H1 (cell line): ENCODE data around the gene NRP2. TPM values are rescaled to one million over a fixed set of nuclear protein-coding genes. Genes with fewer than 3 reads are reported as not detected.

Source experiments
- CTCF ChIA-PET: fragments of 300-600 bp; sonication (Branson Sonifier 250); formaldehyde crosslinking; loops from one replicate; lab custom pipeline; 2021; ENCODE audit not compliant: partially characterized antibody; lab: Charles Lee
- POLR2A ChIA-PET: fragments of 300-600 bp; sonication (Branson Sonifier 250); formaldehyde crosslinking; loops from one replicate; lab custom pipeline; 2021; ENCODE audit warnings: inconsistent platforms; ENCODE audit not compliant: partially characterized antibody; lab: Charles Lee
- DNase-seq, 2 experiments: peaks; one replicate each; pipeline versions ENCODE4 v3.0.0 to v3.0.0-alpha.2; 2010 to 2022; ENCODE audit warnings: low spot score in 2 of 2, low read depth in 1 of 2, mixed read lengths in 1 of 2
- FAIRE-seq: peaks from 2 replicates; lab custom pipeline; 2011; peaks lifted over from hg19 to GRCh38; lab: Jason Lieb, UNC
- H2AFZ ChIP-seq: 2 replicates; pipeline ENCODE4 v1.8.1; 2012; ENCODE audit warnings: low read length, inconsistent platforms
- H2AK5ac ChIP-seq: 2 replicates; pipeline ENCODE4 v1.6.1; 2013; ENCODE audit warnings: low read depth, low read length
- H2BK120ac ChIP-seq: replicated peaks from 2 replicates; pipeline ENCODE3; 2013; ENCODE audit warnings: low read depth, low read length, inconsistent platforms
- H2BK12ac ChIP-seq: 2 replicates; pipeline ENCODE4 v1.6.1; 2013; ENCODE audit warnings: low read depth, low read length
- H2BK15ac ChIP-seq: 2 replicates; pipeline ENCODE4 v1.6.1; 2013; ENCODE audit warnings: low read length
- H2BK20ac ChIP-seq: 2 replicates; pipeline ENCODE4 v1.6.1; 2013; ENCODE audit warnings: low read length
- H2BK5ac ChIP-seq: 2 replicates; pipeline ENCODE4 v1.6.1; 2013; ENCODE audit warnings: low read depth, low read length
- H3K14ac ChIP-seq: 2 replicates; pipeline ENCODE4 v1.6.1; 2013; ENCODE audit warnings: inconsistent platforms; ENCODE audit not compliant: insufficient read length
- H3K18ac ChIP-seq: 2 replicates; pipeline ENCODE4 v1.6.1; 2013; ENCODE audit warnings: low read length; ENCODE audit errors: extremely low read depth
- H3K23ac ChIP-seq: 2 replicates; pipeline ENCODE4 v1.6.1; 2013; ENCODE audit warnings: inconsistent platforms; ENCODE audit not compliant: insufficient read length
- H3K23me2 ChIP-seq: 2 replicates; pipeline ENCODE4 v1.6.1; 2013; ENCODE audit warnings: low read depth, low read length
- H3K27ac ChIP-seq: 2 replicates; pipeline ENCODE4 v1.6.1; 2011; ENCODE audit warnings: low read depth, low read length, inconsistent platforms
- H3K27me3 ChIP-seq, 4 experiments: replicated peaks in 1 of 4; 1 replicate in 1 of 4; 2 replicates in 3 of 4; pipeline versions ENCODE4 v1.6.1 to v1.8.1; 2011 to 2013; ENCODE audit warnings: low read length in 3 of 4, mild to moderate bottlenecking in 3 of 4, inconsistent platforms in 2 of 4, mixed read lengths in 2 of 4, moderate library complexity in 1 of 4; ENCODE audit not compliant: control insufficient read depth in 3 of 4, insufficient read depth in 3 of 4; ENCODE audit errors: extremely low read depth in 1 of 4
- H3K36me3 ChIP-seq, 4 experiments: 2 replicates each; pipeline versions ENCODE4 v1.6.1 to v1.8.1; 2011 to 2013; ENCODE audit warnings: mild to moderate bottlenecking in 4 of 4, low read length in 3 of 4, moderate library complexity in 2 of 4, control low read depth in 1 of 4, inconsistent platforms in 1 of 4; ENCODE audit not compliant: insufficient read depth in 4 of 4, control insufficient read depth in 2 of 4
- H3K4ac ChIP-seq: replicated peaks from 2 replicates; pipeline ENCODE3; 2013; ENCODE audit warnings: low read length, low read depth, mixed read lengths, inconsistent platforms; ENCODE audit not compliant: insufficient read length
- H3K4me1 ChIP-seq, 4 experiments: replicated peaks in 1 of 4; 1 replicate in 1 of 4; 2 replicates in 3 of 4; pipeline versions ENCODE4 v1.6.1 to v1.8.1; 2011 to 2013; ENCODE audit warnings: low read length in 3 of 4, inconsistent platforms in 2 of 4, mixed read lengths in 1 of 4; ENCODE audit not compliant: insufficient read depth in 4 of 4, control insufficient read depth in 3 of 4
- H3K4me2 ChIP-seq, 2 experiments: 2 replicates each; pipeline versions ENCODE4 v1.6.1 to v1.8.1; 2011 to 2013; ENCODE audit warnings: low read depth in 2 of 2, low read length in 2 of 2, control low read depth in 1 of 2, inconsistent platforms in 1 of 2, mild to moderate bottlenecking in 1 of 2; ENCODE audit not compliant: insufficient read depth in 1 of 2
- H3K4me3 ChIP-seq, 4 experiments: fragments of 200-600, 300-600 bp in 1 of 4; sonication (generic), shearing (Covaris generic), sonication (Bioruptor Twin) in 1 of 4; 2 replicates each; pipeline versions ENCODE4 v1.5.1 to v1.8.1; 2011 to 2016; ENCODE audit warnings: low read length in 4 of 4, low read depth in 3 of 4, control low read depth in 2 of 4, inconsistent platforms in 2 of 4, mild to moderate bottlenecking in 2 of 4, mixed read lengths in 1 of 4, moderate library complexity in 1 of 4; ENCODE audit not compliant: insufficient read depth in 2 of 4; ENCODE audit errors: extremely low read depth in 1 of 4
- H3K56ac ChIP-seq: replicated peaks from 2 replicates; pipeline ENCODE3; 2013; ENCODE audit warnings: low read depth, mild to moderate bottlenecking, mixed read lengths, low read length, inconsistent platforms; ENCODE audit not compliant: insufficient read length
- H3K79me1 ChIP-seq: 2 replicates; pipeline ENCODE4 v1.6.1; 2013; ENCODE audit warnings: low read depth, low read length, control low read depth
- H3K79me2 ChIP-seq, 2 experiments: 2 replicates each; pipeline versions ENCODE4 v1.6.1 to v1.8.1; 2012 to 2013; ENCODE audit warnings: low read length in 2 of 2, mild to moderate bottlenecking in 2 of 2, inconsistent platforms in 1 of 2; ENCODE audit not compliant: insufficient read depth in 2 of 2, control insufficient read depth in 1 of 2
- H3K9ac ChIP-seq, 4 experiments: replicated peaks in 1 of 4; 1 replicate in 1 of 4; 2 replicates in 3 of 4; pipeline versions ENCODE4 v1.6.1 to v1.8.1; 2011 to 2013; ENCODE audit warnings: low read depth in 3 of 4, low read length in 3 of 4, control low read depth in 2 of 4, mild to moderate bottlenecking in 2 of 4, moderate library complexity in 2 of 4, inconsistent platforms in 1 of 4; ENCODE audit errors: extremely low read depth in 1 of 4
- H3K9me3 ChIP-seq, 2 experiments: 2 replicates each; pipeline versions ENCODE4 v1.6.1 to v1.8.1; 2012 to 2013; ENCODE audit warnings: mild to moderate bottlenecking in 2 of 2, moderate library complexity in 2 of 2, control low read depth in 1 of 2, inconsistent platforms in 1 of 2, low read depth in 1 of 2, low read length in 1 of 2, mixed read lengths in 1 of 2; ENCODE audit not compliant: insufficient read depth in 2 of 2
- H4K20me1 ChIP-seq, 2 experiments: replicated peaks in 1 of 2; 2 replicates each; pipeline versions ENCODE3 to v1.8.1; 2011 to 2013; ENCODE audit warnings: inconsistent platforms in 2 of 2, low read length in 2 of 2, mild to moderate bottlenecking in 1 of 2; ENCODE audit not compliant: insufficient read depth in 2 of 2, control insufficient read depth in 1 of 2
- H4K5ac ChIP-seq: 2 replicates; pipeline ENCODE4 v1.6.1; 2013; ENCODE audit warnings: low read length, low read depth, mixed read lengths, inconsistent platforms; ENCODE audit not compliant: insufficient read length
- H4K8ac ChIP-seq: 2 replicates; pipeline ENCODE4 v1.8.0; 2013; ENCODE audit warnings: mild to moderate bottlenecking, moderate library complexity, low read length, inconsistent platforms; ENCODE audit not compliant: insufficient read depth; ENCODE audit errors: extremely low read depth
- H4K91ac ChIP-seq: replicated peaks from 2 replicates; pipeline ENCODE3; 2013; ENCODE audit warnings: low read length, mixed read lengths, inconsistent platforms; ENCODE audit not compliant: insufficient read length
- BRCA1 ChIP-seq: IDR thresholded peaks from 2 replicates; pipeline ENCODE4 v1.6.1; 2012; ENCODE audit warnings: low read depth, low read length, improper control_type of control experiment
- PHF8 ChIP-seq: fragments of 200-600 bp; sonication (generic); conservative IDR thresholded peaks from 2 replicates; pipeline ENCODE4 v1.7.1; 2012; ENCODE audit warnings: low read depth, mild to moderate bottlenecking, inconsistent platforms, low read length, moderate library complexity
- SP4 ChIP-seq: IDR thresholded peaks from 2 replicates; pipeline ENCODE4 v1.6.1; 2012; ENCODE audit warnings: low read length, inconsistent platforms
- SUZ12 ChIP-seq: fragments of 200-600 bp; sonication (generic); IDR thresholded peaks from 2 replicates; pipeline ENCODE4 v1.6.1; 2012; ENCODE audit warnings: mild to moderate bottlenecking, inconsistent platforms, low read length, moderate library complexity, mixed read lengths
- TAF1 ChIP-seq: IDR thresholded peaks from 2 replicates; pipeline ENCODE4 v1.6.1; 2011; ENCODE audit warnings: mild to moderate bottlenecking, low read depth, low read length
- WGBS, 2 experiments: shearing (Covaris generic) in 1 of 2; methylation state at CpG; one replicate each; pipeline versions ENCODE4 v1.1.6 to v1.1.7; 2013 to 2015; ENCODE audit warnings: low lambda C conversion rate in 2 of 2, mixed read lengths in 2 of 2, inconsistent platforms in 1 of 2, low coverage in 1 of 2, missing lambda C conversion rate in 1 of 2; ENCODE audit not compliant: insufficient replicate concordance in 2 of 2, insufficient coverage in 1 of 2, insufficient read length in 1 of 2; ENCODE audit errors: extremely low coverage in 1 of 2, missing lambda C conversion rate in 1 of 2; 5-methylcytosine and 5-hydroxymethylcytosine counted together
- polyA plus RNA-seq, 7 experiments: library from polyadenylated mRNA; depleted of rRNA in 3 of 7; stranded (reverse) in 5 of 7; unstranded in 2 of 7; fragments of >200 nt in 5 of 7; fragments of 200-250 nt in 2 of 7; gene quantifications; 1 replicate in 5 of 7; 2 replicates in 1 of 7; 4 replicates in 1 of 7; pipeline versions ENCODE4 v1.2.1 to v1.2.3, GENCODE V29; 2011 to 2013; ENCODE audit warnings: missing spikeins in 2 of 7, mixed read lengths in 2 of 7
- total RNA-seq: library from RNA; stranded (reverse); fragmentation: NEBNext Ultra II Directional; extraction: Animal tissue kit (Norgen Biotek cat#: 25700); gene quantifications from 2 replicates; pipeline ENCODE4 v1.2.1, GENCODE V29; 2021

Gene NRP2
- total and polyA plus RNA-seq, 2 of the 8 experiments (the other 6 are each of a cell fraction or from before 2014, with no cell fraction given), result 32.0 to 37.8 TPM

DNA sequence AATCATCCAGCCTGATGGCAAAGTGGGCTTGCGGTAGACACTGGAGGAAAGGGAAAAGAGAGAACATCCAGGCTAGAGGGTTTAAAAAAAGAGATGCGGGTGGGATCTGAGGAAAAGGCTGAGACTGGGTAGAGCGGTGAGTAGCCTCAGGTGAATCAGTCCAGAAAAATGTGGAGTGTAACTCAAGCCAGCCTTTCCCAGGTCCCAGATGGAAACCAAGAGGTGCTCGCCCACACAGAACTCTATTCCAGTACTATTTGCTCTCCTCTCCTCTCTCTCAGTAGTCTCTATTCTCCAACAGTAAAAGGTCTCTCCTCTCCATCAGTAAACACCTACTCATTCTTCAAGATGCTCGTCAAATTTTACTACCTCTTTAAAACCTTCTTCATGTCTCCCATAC lies 38.3 kb upstream of the NRP2 start:
- no peak overlapping the region for H4K8ac ChIP-seq

More for the DNA sequence above, 38.3 kb upstream of the NRP2 start:
- Histone ChIP-seq H3K23me2 (no peaks in the 10 kb centered on the region), H2AK5ac (no peak overlapping the region), H4K20me1 (no peaks in the 10 kb centered on the region), H2BK12ac (no peak overlapping the region), H3K27ac (no peak overlapping the region), H3K79me2 (no peaks in the 10 kb centered on the region), H4K91ac (no peak overlapping the region), H3K27me3 (no peaks in the 10 kb centered on the region), H3K4me1 (peaks cover 0 to 12% (median 3%) of the 10 kb centered on the region in 4 experiments; a peak in 2 of 7 replicates), H3K18ac (no peak overlapping the region), H2BK20ac (no peak overlapping the region), H2BK5ac (no peak overlapping the region), H3K9ac (no peak overlapping the region), H2BK15ac (no peak overlapping the region; the same call in 1 of the 2 replicates), H2AFZ (peak overlapping the region; percentile 35), H3K36me3 (no peaks in the 10 kb centered on the region), H3K56ac (no peak overlapping the region), H3K23ac (no peak overlapping the region), H2BK120ac (no peak overlapping the region), H4K5ac (no peak overlapping the region), H3K4me2 (no peak overlapping the region), H3K79me1 (no peaks in the 10 kb centered on the region), H3K14ac (no peak overlapping the region), H3K4me3 (no peak overlapping the region), H3K9me3 (0 out of 4 replicates have a peak, but pooled peaks cover 0 to 2% of the 10 kb centered on the region in 2 experiments), H3K4ac (no peak overlapping the region)
- FAIRE-seq (no peak), DNase-seq (no peak)
- ChIA-PET POLR2A (no interaction called here), CTCF (interaction anchor here (0.6 to 3.4 kb wide), 7 partner anchors 10 to 320 kb away, joined by 3 to 14 read pairs (median 4); no protein-coding TSS in a partner anchor)
- TF ChIP-seq SUZ12 (no peak), SP4 (no peak), BRCA1 (no peak), TAF1 (no peak), PHF8 (no peak)
- WGBS, 2 experiments, result 93% methylated on average over 5 of the region's 5 CpGs; no CpG with 5 or more reads in 1 of the 2 experiments
